ENCODE results near the gene RASA3. TPM values are rescaled to one million over a fixed set of nuclear protein-coding genes. Genes with fewer than 3 reads are reported as not detected.

Gene RASA3
- total and polyA plus RNA-seq, 2 of the 8 experiments (the other 6 are each of a cell fraction or from before 2014, with no cell fraction given) = 7.5 to 21.9 TPM

GRCh38 chr13:113996912-113997745 lies 135.3 kb downstream of the RASA3 start (continued):
- no peak for TF ChIP-seq YY1 (IDR thresholded peaks at IDR 0.05; ENCODE audit: low read depth, low read length)
- no peak for TF ChIP-seq RNF2 (IDR thresholded peaks at IDR 0.05; ENCODE audit: borderline replicate concordance, low read depth, low read length, missing control alignments, poor library complexity, severe bottlenecking)
- TF ChIP-seq RBBP5 (IDR thresholded peaks at IDR 0.05; ENCODE audit: borderline replicate concordance, low read depth, low read length) = no peak
- TF ChIP-seq SP1 (IDR thresholded peaks at IDR 0.05; ENCODE audit: low read depth, low read length) = no peak
- no peak for TF ChIP-seq TAF7 (optimal IDR thresholded peaks at IDR 0.05; ENCODE audit: borderline replicate concordance, low read depth, low read length)
- TF ChIP-seq TCF12 (IDR thresholded peaks at IDR 0.05; ENCODE audit: low read depth, low read length) = no peak
